ENCODE results near the gene TEN1.

Gene TEN1

GRCh38 chr17:76049239-76049638 is 70.2 kb downstream of the TEN1 start:
- H3K9me3 ChIP-seq (ENCODE audit: insufficient read depth, low read length): no peaks in the 10 kb centered on the region
- no peak overlapping the region for H3K4me3 ChIP-seq (ENCODE audit: insufficient read depth, low read length, poor library complexity, severe bottlenecking)
- TF ChIP-seq EZH2phosphoT487 (conservative IDR thresholded peaks at IDR 0.05; ENCODE audit: low read length) (no peak), CTCF (IDR thresholded peaks at IDR 0.05; ENCODE audit: insufficient read depth, low read length, poor library complexity, severe bottlenecking) (no peak)
- H3K27ac ChIP-seq (ENCODE audit: low read depth, low read length): no peak overlapping the region
- no peak overlapping the region for H2AFZ ChIP-seq (ENCODE audit: low read depth, low read length, severe bottlenecking)
- H3K4me2 ChIP-seq (ENCODE audit: low read depth, low read length, poor library complexity, severe bottlenecking): no peak overlapping the region
- H3K27me3 ChIP-seq (ENCODE audit: low read length): no peaks in the 10 kb centered on the region
- H4K20me1 ChIP-seq (ENCODE audit: low read depth, low read length): no peaks in the 10 kb centered on the region
- no peaks in the 10 kb centered on the region for H3K79me2 ChIP-seq (ENCODE audit: insufficient read depth, low read length)
- H3F3A ChIP-seq (ENCODE audit: insufficient read depth): no peaks in the 10 kb centered on the region
- no peak overlapping the region for H3K9ac ChIP-seq (ENCODE audit: low read length)
- H3K36me3 ChIP-seq (ENCODE audit: low read length): peaks cover 22% of the 10 kb centered on the region; the same call in 1 of the 2 replicates
- no peaks in the 10 kb centered on the region for H3K9me2 ChIP-seq (replicated peaks; ENCODE audit: insufficient read depth, low read length)

GRCh38 chr17:76049836-76050537 is 70.9 kb downstream of the TEN1 start:
- TF ChIP-seq CTCF (IDR thresholded peaks at IDR 0.05; ENCODE audit: insufficient read depth, low read length, poor library complexity, severe bottlenecking) (no peak), EZH2phosphoT487 (conservative IDR thresholded peaks at IDR 0.05; ENCODE audit: low read length) (no peak)

More at GRCh38 chr17:76049836-76050537, 70.9 kb downstream of the TEN1 start:
- Histone ChIP-seq H3K27me3 (ENCODE audit: low read length) (no peaks in the 10 kb centered on the region), H3K4me3 (ENCODE audit: insufficient read depth, low read length, poor library complexity, severe bottlenecking) (no peak overlapping the region), H3K4me2 (ENCODE audit: low read depth, low read length, poor library complexity, severe bottlenecking) (no peak overlapping the region), H3K9ac (ENCODE audit: low read length) (no peak overlapping the region), H3K9me3 (ENCODE audit: insufficient read depth, low read length) (no peaks in the 10 kb centered on the region), H2AFZ (ENCODE audit: low read depth, low read length, severe bottlenecking) (no peak overlapping the region), H4K20me1 (ENCODE audit: low read depth, low read length) (no peaks in the 10 kb centered on the region), H3K27ac (ENCODE audit: low read depth, low read length) (no peak overlapping the region), H3K36me3 (ENCODE audit: low read length) (peaks cover 20% of the 10 kb centered on the region; the same call in 1 of the 2 replicates), H3K9me2 (replicated peaks; ENCODE audit: insufficient read depth, low read length) (no peaks in the 10 kb centered on the region), H3K79me2 (ENCODE audit: insufficient read depth, low read length) (no peaks in the 10 kb centered on the region), H3F3A (ENCODE audit: insufficient read depth) (no peaks in the 10 kb centered on the region)

All from SU-DHL-6 (cell line).